Memory B cell (primary cell): ENCODE results near the gene TBX6.

ENCODE experiments used
- ATAC-seq: fragments of 150-1000 bp; cut with Tn5 transposase; 2 replicates; pipeline ENCODE4 v1.10.0; 2021; ENCODE audit warnings: low read depth, mild to moderate bottlenecking, moderate library complexity
- DNase-seq, 2 donors: peaks; one replicate each; pipeline ENCODE4 v3.0.0; 2022; ENCODE audit warnings: low spot score in 2 of 2
- H3K27ac Mint-ChIP-seq: one replicate; pipeline ENCODE4 v1.8.0; 2022; ENCODE audit warnings: mild to moderate bottlenecking, moderate library complexity, mixed read lengths
- H3K27me3 Mint-ChIP-seq: one replicate; pipeline ENCODE4 v1.8.0; 2022; ENCODE audit warnings: mixed read lengths
- H3K36me3 Mint-ChIP-seq: one replicate; pipeline ENCODE4 v1.8.0; 2022; ENCODE audit warnings: mild to moderate bottlenecking, mixed read lengths
- H3K4me1 Mint-ChIP-seq: one replicate; pipeline ENCODE4 v1.8.0; 2022; ENCODE audit warnings: mixed read lengths
- H3K4me3 Mint-ChIP-seq: one replicate; pipeline ENCODE4 v1.8.0; 2022; ENCODE audit warnings: mild to moderate bottlenecking, moderate library complexity, mixed read lengths
- H3K9me3 Mint-ChIP-seq: one replicate; pipeline ENCODE4 v1.8.0; 2022; ENCODE audit warnings: mixed read lengths

Gene TBX6

GRCh38 chr16:30096862-30097563 lies 5.3 kb upstream of the TBX6 start:
- Mint-ChIP-seq H3K27ac (peak overlapping the region; percentile 91), H3K36me3 (peaks cover 21% of the 10 kb centered on the region), H3K4me3 (peak overlapping the region; percentile 78), H3K9me3 (peaks cover 5% of the 10 kb centered on the region), H3K4me1 (peaks cover 21% of the 10 kb centered on the region), H3K27me3 (no peaks in the 10 kb centered on the region)
- no peak for ATAC-seq
- DNase-seq, result peak in 1 of 2 donors; percentile 34

- DNase-seq, result peak; percentile 84 to 88
- Mint-ChIP-seq H3K4me1 (peaks cover 21% of the 10 kb centered on the region), H3K4me3 (peak within 1 kb of the TSS; percentile 95), H3K9me3 (peaks cover 5% of the 10 kb centered on the region), H3K27me3 (no peaks in the 10 kb centered on the region), H3K27ac (peak within 1 kb of the TSS; percentile 94), H3K36me3 (peaks cover 21% of the 10 kb centered on the region)
- ATAC-seq, result peak; percentile 48
Measured at GRCh38 chr16:30096105-30096861, 4.6 kb upstream of the TBX6 start, which contains the start of gene YPEL3. TSS of gene YPEL3 (minus strand) at chr16:30096213. CDS start at chr16:30095482, 731 bp downstream.

GRCh38 chr16:30095166-30096078 lies 3.7 kb upstream of the TBX6 start:
- H3K9me3 Mint-ChIP-seq, result peaks cover 5% of the 10 kb centered on the region
- peaks cover 21% of the 10 kb centered on the region for H3K4me1 Mint-ChIP-seq
- peak in 1 of 2 donors; percentile 40 for DNase-seq

GRCh38 chr16:30094541-30095165 lies 2.9 kb upstream of the TBX6 start:
- H3K36me3 Mint-ChIP-seq, result peaks cover 21% of the 10 kb centered on the region
- ATAC-seq (no peak), DNase-seq (no peak)
- peaks cover 24% of the 10 kb centered on the region for H3K4me1 Mint-ChIP-seq
- no peaks in the 10 kb centered on the region for H3K27me3 Mint-ChIP-seq
- peaks cover 5% of the 10 kb centered on the region for H3K9me3 Mint-ChIP-seq
- H3K4me3 Mint-ChIP-seq, result peak overlapping the region; percentile 95
- peak overlapping the region; percentile 94 for H3K27ac Mint-ChIP-seq

More at GRCh38 chr16:30095166-30096078, 3.7 kb upstream of the TBX6 start:
- H3K4me3 Mint-ChIP-seq, result peak overlapping the region; percentile 95
- no peaks in the 10 kb centered on the region for H3K27me3 Mint-ChIP-seq
- no peak for ATAC-seq
- peaks cover 21% of the 10 kb centered on the region for H3K36me3 Mint-ChIP-seq
- peak overlapping the region; percentile 94 for H3K27ac Mint-ChIP-seq

GRCh38 chr16:30092373-30093010 lies 768 bp upstream of the TBX6 start:
- Mint-ChIP-seq H3K27ac (peak overlapping the region; percentile 89), H3K27me3 (no peaks in the 10 kb centered on the region), H3K4me1 (peaks cover 27% of the 10 kb centered on the region), H3K36me3 (peaks cover 11% of the 10 kb centered on the region), H3K9me3 (peaks cover under 1% of the 10 kb centered on the region), H3K4me3 (peak overlapping the region; percentile 88)
- DNase-seq (peak; percentile 80 to 84), ATAC-seq (peak; percentile 67)

- no peak overlapping the region for H3K27ac Mint-ChIP-seq
- H3K9me3 Mint-ChIP-seq, result no peaks in the 10 kb centered on the region
- H3K27me3 Mint-ChIP-seq, result no peaks in the 10 kb centered on the region
- DNase-seq (no peak), ATAC-seq (no peak)
- peaks cover 37% of the 10 kb centered on the region for H3K4me1 Mint-ChIP-seq
- H3K36me3 Mint-ChIP-seq, result peaks cover 11% of the 10 kb centered on the region
- no peak overlapping the region for H3K4me3 Mint-ChIP-seq
Measured at GRCh38 chr16:30090610-30091331, 953 bp downstream of the TBX6 start.

GRCh38 chr16:30088832-30089624 lies 2.7 kb downstream of the TBX6 start:
- peaks cover 27% of the 10 kb centered on the region for H3K4me1 Mint-ChIP-seq
- H3K36me3 Mint-ChIP-seq, result peaks cover 1% of the 10 kb centered on the region
- no peak overlapping the region for H3K4me3 Mint-ChIP-seq
- no peak for DNase-seq
- H3K27ac Mint-ChIP-seq, result no peak overlapping the region
- no peaks in the 10 kb centered on the region for H3K9me3 Mint-ChIP-seq
- no peaks in the 10 kb centered on the region for H3K27me3 Mint-ChIP-seq
- ATAC-seq, result no peak

- no peaks in the 10 kb centered on the region for H3K36me3 Mint-ChIP-seq
- DNase-seq (no peak), ATAC-seq (no peak)
- H3K27ac Mint-ChIP-seq, result no peak overlapping the region
- H3K9me3 Mint-ChIP-seq, result no peaks in the 10 kb centered on the region
- peaks cover 26% of the 10 kb centered on the region for H3K4me1 Mint-ChIP-seq
- H3K27me3 Mint-ChIP-seq, result no peaks in the 10 kb centered on the region
- H3K4me3 Mint-ChIP-seq, result no peak overlapping the region
Measured at GRCh38 chr16:30088237-30088831, 3.4 kb downstream of the TBX6 start.

- peaks cover 19% of the 10 kb centered on the region for H3K4me1 Mint-ChIP-seq
- H3K27me3 Mint-ChIP-seq, result no peaks in the 10 kb centered on the region
- no peak overlapping the region for H3K4me3 Mint-ChIP-seq
- H3K27ac Mint-ChIP-seq, result no peak overlapping the region
- ATAC-seq (no peak), DNase-seq (no peak)
- peaks cover 6% of the 10 kb centered on the region for H3K36me3 Mint-ChIP-seq
- H3K9me3 Mint-ChIP-seq, result no peaks in the 10 kb centered on the region
Measured at GRCh38 chr16:30087181-30087898, 4.4 kb downstream of the TBX6 start.

- H3K27me3 Mint-ChIP-seq, result no peaks in the 10 kb centered on the region
- H3K9me3 Mint-ChIP-seq, result no peaks in the 10 kb centered on the region
- no peak for DNase-seq
- H3K36me3 Mint-ChIP-seq, result peaks cover 12% of the 10 kb centered on the region
- peaks cover 16% of the 10 kb centered on the region for H3K4me1 Mint-ChIP-seq
- H3K4me3 Mint-ChIP-seq, result no peak overlapping the region
- peak overlapping the region; percentile 41 for H3K27ac Mint-ChIP-seq
- ATAC-seq, result peak; percentile 44
Measured at GRCh38 chr16:30086291-30087140, 5.2 kb downstream of the TBX6 start.
